Limb (tissue), 2 donors: ENCODE measurements around the gene NSD2.

Experiments
- DNase-seq, 2 donors: peaks; one replicate each; pipeline ENCODE4 v3.0.0-alpha.2; 2016; ENCODE audit errors: extremely low spot score in 2 of 2

The NSD2 gene

GRCh38 chr4:1970926-1971325 lies 99.7 kb downstream of the NSD2 start:
- DNase-seq: no peak

- DNase-seq: no peak
Measured at GRCh38 chr4:1971456-1972200, 100.4 kb downstream of the NSD2 start.

- DNase-seq: no peak
Measured at GRCh38 chr4:1972414-1972813, 101.2 kb downstream of the NSD2 start.

- no peak for DNase-seq
Measured at GRCh38 chr4:1973218-1973617, 102.0 kb downstream of the NSD2 start.

GRCh38 chr4:1973661-1974060 lies 102.5 kb downstream of the NSD2 start:
- no peak for DNase-seq

- no peak for DNase-seq
Measured at GRCh38 chr4:1974840-1975239, 103.6 kb downstream of the NSD2 start.

GRCh38 chr4:1975391-1975801 lies 104.2 kb downstream of the NSD2 start:
- DNase-seq: no peak

GRCh38 chr4:1975880-1976279 lies 104.7 kb downstream of the NSD2 start:
- DNase-seq: no peak

GRCh38 chr4:1976416-1977352 lies 105.5 kb downstream of the NSD2 start:
- no peak for DNase-seq

- no peak for DNase-seq
Measured at GRCh38 chr4:1978226-1978625, 107.0 kb downstream of the NSD2 start.

- DNase-seq: no peak
Measured at GRCh38 chr4:1978741-1979476, 107.7 kb downstream of the NSD2 start.

GRCh38 chr4:1979477-1980196 lies 108.4 kb downstream of the NSD2 start:
- DNase-seq: no peak

- no peak for DNase-seq
Measured at GRCh38 chr4:1980561-1981041, 109.4 kb downstream of the NSD2 start.

GRCh38 chr4:1981251-1982058 lies 110.3 kb downstream of the NSD2 start:
- no peak for DNase-seq

GRCh38 chr4:1982124-1983052 lies 111.2 kb downstream of the NSD2 start:
- DNase-seq: no peak

- DNase-seq: no peak
Measured at GRCh38 chr4:1983053-1983845, 112.1 kb downstream of the NSD2 start.

GRCh38 chr4:1983846-1984405 lies 112.7 kb downstream of the NSD2 start:
- DNase-seq: no peak
